ENCODE measurements around the gene ZDHHC11B.

ZDHHC11B gene

DNA sequence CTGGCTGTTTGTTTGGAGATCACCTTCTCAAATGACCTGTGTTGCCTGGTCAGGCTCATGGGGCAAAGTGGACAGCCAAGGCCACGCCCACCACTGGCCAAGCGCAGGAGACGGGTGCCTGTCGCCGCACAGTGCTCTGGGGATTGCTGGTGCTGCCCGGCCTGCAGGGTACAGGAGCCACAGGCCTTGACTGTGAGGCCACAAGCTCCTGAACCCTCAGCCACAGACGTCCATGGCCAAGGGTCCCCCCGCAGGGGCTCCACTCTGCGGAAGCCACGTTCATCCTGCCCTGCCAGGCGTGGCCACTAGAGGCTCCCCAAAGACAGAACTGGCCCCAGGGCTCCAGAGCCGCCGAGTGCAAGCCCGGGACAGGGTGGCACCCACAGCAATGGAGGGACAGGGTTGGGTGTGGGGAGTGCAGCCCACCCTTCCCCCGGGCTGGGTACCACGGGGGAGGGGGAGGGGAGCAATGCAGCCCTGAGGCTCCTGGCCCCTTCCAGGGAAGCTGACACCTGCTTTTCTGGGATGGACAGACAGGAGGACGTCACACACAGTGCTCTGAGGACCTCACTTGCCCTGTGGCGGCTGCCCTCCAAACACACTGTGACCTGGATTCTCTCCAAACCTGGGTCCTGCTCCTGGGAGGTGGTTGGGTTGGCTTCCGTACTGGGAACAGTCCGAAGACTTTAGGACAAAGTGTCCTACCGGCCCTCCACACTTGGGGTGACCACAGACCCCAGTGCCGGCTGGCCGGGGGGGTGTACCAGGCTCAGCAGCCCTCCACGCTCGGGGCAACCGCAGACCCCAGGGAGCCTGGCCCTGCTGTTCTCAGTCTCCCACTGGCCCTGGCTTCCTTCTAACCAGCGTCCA lies 112.8 kb downstream of the ZDHHC11B start:
- no peak for DNase-seq

DNA sequence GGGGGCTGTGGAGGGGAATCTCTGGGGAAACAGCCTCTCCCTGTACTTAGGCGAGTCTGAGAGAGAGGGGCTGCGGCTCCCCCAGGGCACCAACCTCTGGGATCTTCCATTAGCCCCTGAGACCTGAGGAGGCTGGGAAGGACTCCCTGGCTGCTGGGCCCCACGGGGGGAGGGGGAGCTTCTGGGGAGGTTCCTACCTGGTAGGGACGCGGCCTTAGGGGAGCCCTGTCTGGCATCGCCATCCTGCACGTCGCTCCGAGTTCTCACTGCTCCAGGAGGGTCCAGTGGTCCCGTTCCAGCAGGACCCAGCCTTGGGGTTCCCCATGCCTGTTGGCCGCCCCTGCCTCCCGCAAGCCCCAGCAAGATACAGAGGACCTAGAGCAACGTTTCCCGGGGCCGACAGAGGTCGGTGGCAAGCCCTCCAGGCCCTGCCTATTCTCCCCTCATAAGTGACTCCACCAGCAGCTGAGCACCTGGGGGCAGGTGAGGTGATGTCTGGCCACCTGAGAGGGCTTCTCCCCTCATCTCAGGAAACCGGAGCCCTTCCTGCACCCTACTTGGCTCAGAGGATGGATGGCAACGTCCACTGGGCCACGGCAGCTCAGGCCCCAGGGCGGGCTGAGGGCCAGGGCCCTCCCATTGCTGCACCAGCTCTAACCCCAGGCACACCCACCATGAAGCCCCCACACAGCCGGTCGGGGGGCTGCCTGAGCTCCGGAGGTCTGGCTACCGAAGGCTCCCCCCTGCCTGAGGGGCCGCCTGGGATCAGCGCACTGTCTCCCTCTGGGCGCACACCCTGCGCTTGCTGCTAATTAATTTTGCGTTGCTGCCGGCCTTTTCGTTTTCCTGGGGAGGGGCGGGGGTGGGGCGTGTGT lies 113.9 kb downstream of the ZDHHC11B start:
- no peak for DNase-seq

DNA sequence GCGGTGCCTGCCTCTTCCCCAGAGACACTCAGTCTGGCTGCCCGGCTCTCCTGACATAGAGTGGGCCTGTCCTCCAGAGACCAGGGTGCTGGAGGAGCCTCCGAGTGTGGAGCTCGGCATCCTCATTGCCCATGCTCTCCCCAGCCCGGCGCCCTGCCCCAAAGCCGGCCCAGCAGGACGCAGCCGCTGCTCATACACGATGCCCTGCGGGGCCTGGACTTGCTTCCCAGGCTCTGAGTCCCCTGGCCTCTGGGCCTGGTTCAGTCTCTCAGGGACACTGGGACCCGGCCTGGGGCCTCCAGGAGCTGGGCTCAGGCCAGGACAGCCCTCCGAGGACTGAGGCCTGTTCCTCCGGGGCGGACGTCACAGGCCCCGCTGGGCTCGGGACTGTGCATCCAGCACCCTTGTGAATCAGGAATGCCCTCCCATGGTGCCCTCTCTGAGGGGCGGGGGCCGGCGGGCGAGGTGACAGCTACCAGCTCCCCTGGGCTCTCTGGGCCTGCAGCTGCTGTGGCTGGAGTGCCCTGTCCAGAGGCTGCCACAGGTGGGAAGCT lies 114.6 kb downstream of the ZDHHC11B start:
- DNase-seq, result no peak

DNA sequence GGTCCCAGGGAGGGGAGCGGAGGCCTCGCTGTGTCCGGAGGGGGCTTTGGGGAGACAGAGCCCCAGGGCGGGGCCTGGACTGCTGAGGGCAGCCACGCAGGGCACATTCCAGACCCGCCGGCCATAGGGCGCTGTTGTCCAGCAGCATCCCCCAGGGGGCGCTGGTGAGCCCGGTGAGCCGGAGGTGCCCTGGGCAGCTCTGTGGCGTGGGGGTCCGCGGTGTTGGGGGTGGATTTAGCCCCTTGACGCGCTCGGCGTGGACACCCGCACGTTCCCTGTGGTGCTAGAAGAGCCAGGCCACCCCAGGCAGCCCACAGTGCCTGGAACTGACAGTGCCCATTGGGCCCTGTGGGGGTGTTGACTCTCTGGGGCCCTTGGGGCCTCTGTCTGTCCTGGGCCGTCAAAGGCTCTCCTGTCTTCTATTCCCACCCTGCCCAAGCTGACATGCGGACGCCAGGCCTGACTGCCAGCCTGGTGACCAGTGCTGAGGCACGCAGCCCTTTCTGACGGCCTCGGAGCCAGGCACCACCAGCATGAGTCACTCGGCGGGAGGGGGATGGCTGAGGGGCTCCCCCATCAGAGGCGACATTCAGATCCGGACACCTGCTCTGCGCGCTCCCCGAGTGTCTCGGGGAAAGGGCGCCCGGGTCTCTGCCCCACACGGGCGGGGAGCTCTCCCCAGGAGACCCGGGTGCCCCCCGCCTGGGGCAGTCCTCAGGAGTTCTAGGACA lies 115.3 kb downstream of the ZDHHC11B start:
- no peak for DNase-seq

DNA sequence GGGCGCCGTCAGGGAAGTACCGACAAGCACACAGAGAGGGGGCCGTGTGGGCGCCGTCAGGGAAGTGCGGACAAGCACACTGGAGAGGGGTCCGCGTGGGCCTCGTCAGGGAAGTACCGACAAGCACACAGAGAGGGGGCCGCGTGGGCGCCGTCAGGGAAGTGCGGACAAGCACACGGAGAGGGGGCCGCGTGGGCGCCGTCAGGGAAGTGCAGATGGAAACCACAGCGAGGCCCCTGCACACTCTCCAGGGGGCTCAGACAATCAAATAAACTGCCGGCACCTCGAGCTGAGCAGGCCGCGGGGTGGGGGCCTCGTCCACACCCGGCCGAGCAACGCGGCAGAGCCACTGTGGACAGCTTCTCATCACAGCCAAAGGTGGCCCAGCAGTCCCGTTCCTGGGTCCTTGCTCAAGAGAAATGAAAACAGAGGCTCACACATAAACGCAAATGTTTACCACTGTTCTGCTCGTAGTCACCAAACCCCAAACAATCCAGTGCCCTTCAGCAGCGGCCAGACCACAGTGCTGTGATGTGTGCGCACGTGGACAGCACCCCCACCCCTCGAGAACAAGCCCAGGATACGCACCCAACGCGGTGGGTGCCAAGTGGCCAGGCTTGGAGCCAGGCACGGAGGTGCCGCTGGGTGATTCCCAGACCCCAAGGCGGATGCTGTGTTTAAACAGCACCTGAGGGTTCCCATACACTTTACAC lies 116.1 kb downstream of the ZDHHC11B start:
- DNase-seq, result no peak

DNA sequence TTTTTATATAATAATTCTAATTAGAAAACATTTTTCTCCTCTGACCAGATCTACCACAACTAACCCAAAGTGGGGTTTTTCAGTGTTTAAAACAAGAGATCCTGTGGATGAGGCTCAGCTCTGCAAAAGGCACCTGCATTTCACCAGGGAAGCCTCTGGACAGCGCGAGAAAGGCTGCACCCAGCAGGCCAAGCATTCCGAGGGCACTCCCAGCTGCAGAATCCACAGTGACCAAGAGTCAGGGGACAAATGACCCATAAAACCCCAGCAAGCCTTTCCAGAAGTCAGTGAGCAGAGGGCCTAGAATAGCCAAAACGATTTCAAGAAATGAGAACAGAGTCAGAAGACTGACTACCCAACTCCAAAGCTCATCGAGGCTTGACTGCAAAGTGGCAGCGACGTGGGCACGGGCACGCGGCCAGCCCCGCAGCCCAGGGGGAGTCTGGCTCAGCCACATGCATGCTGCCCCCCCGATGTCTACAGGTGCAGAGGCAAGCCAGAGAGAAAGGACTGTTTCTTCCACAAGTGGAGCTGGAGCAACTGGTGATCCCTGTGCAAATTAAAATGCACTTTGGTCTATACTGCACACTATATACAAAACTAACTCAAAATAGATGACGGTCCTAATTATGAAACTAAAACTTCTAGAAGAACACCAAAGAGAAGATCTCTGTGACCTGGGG lies 117.6 kb downstream of the ZDHHC11B start:
- no peak for DNase-seq

DNA sequence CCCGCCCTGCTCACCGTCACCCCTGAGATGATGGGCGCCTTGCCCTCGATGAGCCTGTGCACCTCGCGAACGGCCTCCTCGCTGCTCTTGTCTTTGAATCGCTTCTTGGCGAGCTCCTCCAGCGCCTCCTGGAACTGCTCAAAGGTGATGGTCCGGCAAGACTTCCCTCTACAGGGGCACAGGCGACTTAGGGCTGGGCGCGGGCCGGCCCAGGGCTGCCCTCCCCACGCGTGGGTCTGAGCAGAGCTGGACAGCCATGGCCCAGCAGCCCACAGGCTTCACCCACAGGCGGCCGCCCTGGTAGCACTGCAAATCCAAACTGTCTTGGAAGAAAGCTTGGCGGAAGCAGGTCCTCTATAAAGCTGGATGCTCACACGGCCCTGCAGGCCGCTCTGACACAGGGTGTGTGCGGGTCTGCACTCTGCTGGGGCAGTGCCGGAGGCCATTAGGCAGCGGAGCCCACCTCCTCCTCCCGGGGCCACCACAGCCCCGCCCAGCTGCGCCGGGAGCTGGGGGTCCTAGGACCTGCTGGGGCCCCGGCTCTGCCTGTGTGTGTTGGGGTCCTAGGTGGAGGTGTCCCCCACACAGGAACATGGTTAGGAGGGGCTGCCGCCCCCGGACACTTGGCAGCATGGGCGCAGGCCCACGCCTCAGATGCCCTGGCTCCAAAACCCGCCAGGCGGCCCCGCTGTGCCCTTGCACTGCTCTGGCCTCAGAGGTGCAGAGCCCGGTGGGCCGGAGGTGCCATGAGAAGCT lies 118.4 kb downstream of the ZDHHC11B start:
- no peak for DNase-seq

DNA sequence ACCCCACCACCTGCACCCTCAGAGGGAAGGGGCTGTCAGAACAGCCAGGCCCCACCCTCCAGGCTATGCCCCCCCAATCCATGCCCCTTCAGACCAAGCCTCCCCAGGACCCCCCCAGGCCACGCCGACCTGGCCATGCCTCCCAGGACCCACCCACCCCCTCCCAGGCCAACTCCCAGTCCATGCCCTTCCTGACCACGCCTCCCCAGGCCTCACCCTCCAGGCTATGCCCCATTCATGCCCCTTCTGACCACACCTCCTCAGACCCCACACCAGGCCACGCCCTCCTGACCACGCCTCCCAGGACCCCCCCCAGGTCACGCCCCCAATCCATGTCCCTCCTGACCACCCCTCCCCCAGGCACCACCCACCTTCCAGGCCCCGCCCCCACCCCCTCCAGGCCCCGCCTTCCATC lies 119.0 kb downstream of the ZDHHC11B start:
- no peak for DNase-seq

DNA sequence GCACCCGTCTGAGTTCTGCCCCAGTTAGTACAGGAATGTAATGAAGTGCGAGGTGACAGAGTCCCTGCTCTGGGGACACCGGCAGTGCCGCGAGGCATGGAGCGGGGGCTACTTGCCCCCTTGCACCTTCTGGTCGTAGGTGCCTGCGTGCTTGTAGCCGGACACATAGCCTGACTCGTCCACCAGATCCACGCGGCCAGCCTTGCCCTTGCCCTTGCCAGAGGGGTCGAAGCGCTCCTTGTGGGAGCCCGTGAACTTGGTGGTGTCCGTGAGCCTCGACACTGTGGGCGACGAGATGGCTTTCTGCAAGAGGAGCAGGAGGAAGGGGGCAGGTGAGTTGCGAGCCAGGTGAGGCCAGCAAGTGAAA lies 119.6 kb downstream of the ZDHHC11B start:
- DNase-seq, result no peak

DNA sequence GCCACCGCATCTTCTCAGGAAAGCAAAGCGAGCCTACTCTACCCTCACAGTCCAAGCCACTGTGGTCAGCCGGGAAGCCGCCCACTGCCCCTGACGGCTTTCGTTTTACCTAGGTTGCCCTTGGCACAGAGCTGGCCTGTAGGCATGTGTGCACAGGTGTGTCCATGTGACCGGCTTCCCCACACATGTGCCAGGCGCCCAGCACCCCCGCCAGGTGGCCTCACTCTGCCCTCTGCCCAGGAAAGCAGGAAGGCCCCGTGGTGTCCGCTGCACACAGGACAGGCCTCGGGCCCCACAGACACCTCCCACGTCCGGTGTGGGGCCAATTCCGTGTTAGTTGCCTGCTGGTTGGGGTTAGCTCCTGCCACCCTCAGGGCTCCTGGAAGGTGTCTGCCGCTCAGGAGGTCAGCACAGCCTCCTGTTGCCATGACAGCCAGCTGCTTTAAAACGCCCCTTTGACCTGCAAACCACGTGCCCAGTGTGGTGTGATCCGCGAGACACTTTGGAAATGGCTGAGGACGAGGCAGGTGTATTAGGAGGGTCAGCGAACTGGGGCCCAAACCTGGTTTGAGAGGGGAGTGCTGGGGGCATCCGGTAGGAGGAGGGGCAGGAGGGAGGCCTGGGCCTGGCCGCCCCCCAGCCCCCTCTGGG lies 120.1 kb downstream of the ZDHHC11B start:
- DNase-seq, result no peak

DNA sequence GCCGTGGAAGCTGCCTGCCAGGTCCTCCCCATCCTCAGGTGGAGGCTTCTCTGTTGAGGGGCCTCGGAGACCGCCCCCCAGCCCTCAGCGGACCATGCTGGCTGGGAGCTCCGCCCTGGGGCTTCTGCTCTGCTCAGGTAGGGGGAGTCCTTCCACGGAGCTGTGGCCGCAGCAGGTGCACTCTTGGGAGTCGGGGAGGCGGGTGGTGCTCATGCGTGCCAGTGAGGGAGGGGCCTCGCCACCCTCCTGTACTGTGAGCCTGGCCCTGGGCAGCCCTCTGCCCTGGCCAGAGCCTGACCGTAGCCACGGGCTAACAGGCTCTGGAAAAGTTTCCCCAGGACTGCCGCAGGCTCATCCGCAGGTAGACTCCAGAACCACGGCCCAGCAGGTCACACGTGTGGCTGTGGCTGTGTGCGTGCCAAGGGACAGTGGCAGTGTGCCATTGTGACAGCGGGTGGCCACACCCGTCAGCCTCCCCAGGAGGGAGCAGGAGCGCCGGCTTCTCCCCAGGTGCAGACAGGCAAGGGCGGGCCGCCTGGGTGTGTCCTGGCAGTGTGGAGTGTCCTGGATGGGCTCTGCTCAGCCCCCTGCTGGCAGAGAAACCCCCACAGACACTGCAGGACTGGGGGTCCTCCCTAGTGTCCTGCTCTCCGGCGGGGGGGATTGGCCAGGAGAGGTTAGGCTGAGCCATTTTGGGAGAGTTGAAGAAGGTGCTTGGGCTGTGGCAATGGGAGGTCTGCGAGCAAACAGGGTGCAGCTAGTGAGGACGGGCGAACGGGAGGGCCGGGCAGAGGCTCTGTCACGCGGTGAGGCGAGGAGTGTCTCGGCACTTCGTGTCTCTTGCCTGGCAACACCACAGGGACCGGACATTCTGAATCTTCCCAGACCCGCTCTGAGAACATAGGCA lies 120.8 kb downstream of the ZDHHC11B start:
- no peak for DNase-seq

DNA sequence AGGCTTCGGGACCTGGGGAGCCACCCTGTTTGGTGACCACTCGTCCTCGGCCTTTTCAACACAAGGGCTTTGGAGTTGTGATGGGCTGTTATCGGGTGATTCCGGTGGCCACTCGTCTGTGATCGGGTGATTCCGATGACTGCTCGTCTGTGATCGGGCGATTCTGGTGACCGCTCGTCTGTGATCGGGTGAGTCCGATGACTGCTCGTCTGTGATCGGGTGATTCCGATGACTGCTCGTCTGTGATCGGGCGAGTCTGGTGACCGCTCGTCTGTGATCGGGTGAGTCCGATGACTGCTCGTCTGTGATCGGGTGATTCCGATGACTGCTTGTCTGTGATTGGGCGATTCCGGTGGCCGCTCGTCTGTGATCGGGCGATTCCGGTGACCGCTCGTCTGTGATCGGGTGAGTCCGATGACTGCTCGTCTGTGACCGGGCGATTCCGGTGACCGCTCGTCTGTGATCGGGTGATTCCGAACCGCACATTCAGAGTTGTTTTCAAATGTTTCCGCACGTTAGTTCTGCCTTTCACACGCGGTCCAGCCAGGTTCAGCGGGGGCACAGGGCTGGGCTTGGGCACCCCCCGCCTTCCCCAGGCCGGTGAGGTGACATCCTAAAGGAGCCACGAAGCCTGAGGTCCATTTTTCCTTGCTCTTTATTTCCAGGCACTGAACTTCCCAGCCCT lies 121.6 kb downstream of the ZDHHC11B start:
- DNase-seq, result no peak

DNA sequence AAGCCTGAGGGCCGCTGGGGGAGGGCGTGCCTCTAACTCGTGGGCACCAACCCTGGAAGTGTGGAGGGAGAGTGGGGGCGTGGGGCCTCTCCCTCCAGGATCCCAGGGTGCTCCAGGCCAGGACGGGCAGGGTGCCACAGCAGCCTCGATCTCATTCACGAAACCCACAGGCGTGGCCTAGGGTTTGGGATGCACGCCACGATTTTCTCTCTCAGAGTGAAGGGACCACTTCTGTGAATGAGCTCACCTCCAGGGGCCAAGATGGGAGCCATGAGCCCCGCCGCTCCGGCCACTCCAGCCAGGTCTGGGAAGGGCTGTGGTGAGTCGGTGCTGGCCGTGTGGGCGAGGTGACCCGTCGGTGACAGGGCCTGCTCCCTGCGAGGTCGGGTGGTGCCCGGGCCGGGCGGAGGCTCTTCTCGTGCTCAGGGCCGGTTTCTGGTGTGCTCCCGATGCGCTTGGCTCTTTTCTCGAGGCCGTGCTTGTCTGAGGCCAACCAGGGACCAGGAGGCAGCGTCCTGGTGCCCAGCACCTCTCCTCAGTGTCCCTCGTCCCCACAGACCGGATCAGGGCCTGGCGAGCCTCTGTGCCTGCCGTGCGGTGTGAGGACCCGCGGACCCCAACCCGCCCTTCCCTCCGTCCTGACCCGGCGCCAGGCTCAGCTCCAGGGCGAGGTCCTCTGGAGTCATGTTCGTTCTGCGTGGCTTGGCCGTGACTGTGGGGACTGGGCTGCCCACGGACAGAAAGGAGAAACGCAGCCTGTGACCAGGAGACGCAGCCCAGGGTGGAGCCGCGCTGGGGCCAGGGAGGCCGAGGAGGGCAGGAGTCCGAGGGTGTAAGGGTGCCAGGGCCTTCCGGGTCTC lies 122.4 kb downstream of the ZDHHC11B start:
- DNase-seq, result no peak

DNA sequence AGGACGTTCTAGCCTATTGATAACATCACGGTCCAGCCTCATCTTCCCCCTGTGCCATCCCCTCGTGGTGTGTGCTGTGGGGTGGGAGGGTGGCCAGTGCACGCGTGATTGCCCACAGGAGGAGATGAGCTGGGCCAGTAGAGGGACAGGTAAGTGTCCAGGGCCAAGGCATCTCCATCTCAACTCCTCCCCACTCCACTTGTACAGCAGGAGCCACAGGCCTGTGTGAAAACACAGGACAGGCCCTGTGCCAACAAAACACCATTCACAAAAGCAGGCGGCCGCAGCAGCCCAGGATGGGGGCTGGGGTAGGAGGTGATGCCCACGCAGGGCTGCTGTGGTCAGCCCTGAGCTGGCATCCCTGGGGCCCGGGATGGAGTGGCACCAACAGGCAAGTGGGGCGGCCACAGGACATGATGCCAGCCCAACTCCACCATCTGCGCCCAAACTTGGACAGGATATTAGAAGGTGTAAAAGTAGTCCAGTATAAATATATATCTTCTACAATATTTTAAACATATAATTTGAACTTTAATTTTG lies 124.0 kb downstream of the ZDHHC11B start:
- DNase-seq, result no peak

Measured in kidney glomerular epithelial cell (primary cell).